Tibial artery (tissue), 4 donors: Measurements from ENCODE around the gene RASAL1.

Experiments used
- DNase-seq, 2 donors: peaks; one replicate each; pipeline ENCODE4 v3.0.0-alpha.2; 2019
- H3K27ac ChIP-seq, 2 donors: fragments of 200-600 bp; sonication (generic) in 1 of 2; 1 replicate in 1 of 2; 2 replicates in 1 of 2; pipeline ENCODE4 v1.5.1; 2018 to 2019; ENCODE audit warnings: mild to moderate bottlenecking in 1 of 2
- H3K27me3 ChIP-seq, 2 donors: fragments of 200-600 bp; sonication (generic) in 1 of 2; one replicate each; pipeline versions ENCODE4 v1.5.1 to v1.6.0; 2016 to 2019
- H3K36me3 ChIP-seq, 3 donors: fragments of 200-600 bp; sonication (generic) in 2 of 3; one replicate each; pipeline ENCODE4 v1.5.1; 2016 to 2019; ENCODE audit warnings: mild to moderate bottlenecking in 2 of 3
- H3K4me1 ChIP-seq, 4 donors: fragments of 200-600 bp; sonication (generic) in 2 of 4; 1 replicate in 3 of 4; 2 replicates in 1 of 4; pipeline ENCODE4 v1.5.1; 2016 to 2019
- H3K4me3 ChIP-seq, 2 donors: fragments of 200-600 bp; sonication (generic) in 1 of 2; 1 replicate in 1 of 2; 2 replicates in 1 of 2; pipeline ENCODE4 v1.5.1; 2018 to 2019; ENCODE audit warnings: mild to moderate bottlenecking in 2 of 2
- H3K9me3 ChIP-seq, 3 donors: fragments of 200-600 bp; sonication (generic) in 1 of 3; one replicate each; pipeline ENCODE4 v1.5.1; 2016 to 2019
- intact Hi-C: fragments of 100-400 bp; cut with DNase I; formaldehyde crosslinking; loops from one replicate; pipeline ENCODE4 v1.15.0; 2023; ENCODE audit warnings: low total_unique reads
- TF ChIP-seq, protein P1 (sequence below), 2 experiments: fragments of 200-600 bp in 1 of 2; fragments of 450-650 bp in 1 of 2; IDR thresholded peaks; one replicate each; pipeline ENCODE4 v1.5.1; 2017 to 2019; ENCODE audit warnings: antibody characterized with exemption in 2 of 2, mild to moderate bottlenecking in 1 of 2, moderate library complexity in 1 of 2

RASAL1 gene

DNA sequence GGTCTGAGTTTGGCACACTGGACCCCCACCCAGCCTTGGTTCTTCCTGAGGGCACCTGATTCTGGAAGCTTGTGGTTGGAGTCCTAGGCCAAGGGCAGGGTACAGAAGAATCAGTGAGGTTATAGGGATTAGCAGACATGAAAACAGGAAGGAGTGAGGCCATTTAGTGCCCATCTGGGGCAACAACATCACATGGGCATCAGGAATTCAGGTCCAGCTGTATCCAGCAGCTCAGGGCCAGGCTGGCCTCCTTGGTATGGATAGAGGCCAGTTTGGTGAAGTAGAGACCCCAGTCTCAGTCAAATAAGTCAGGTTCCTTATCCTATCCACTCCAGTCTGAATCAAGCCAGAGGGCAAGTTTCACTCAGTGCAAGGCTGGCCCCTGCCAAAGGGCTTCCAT, 36.2 kb downstream of the RASAL1 start:
- no peak for DNase-seq
- H3K27ac ChIP-seq = no peak overlapping the region
- H3K27me3 ChIP-seq = peaks cover 0 to 48% of the 10 kb centered on the region in 2 donors
- H3K36me3 ChIP-seq = no peaks in the 10 kb centered on the region
- no peak overlapping the region for H3K4me3 ChIP-seq
- intact Hi-C loops = no loop called here
- no peaks in the 10 kb centered on the region for H3K9me3 ChIP-seq
- TF ChIP-seq, protein P1, sequence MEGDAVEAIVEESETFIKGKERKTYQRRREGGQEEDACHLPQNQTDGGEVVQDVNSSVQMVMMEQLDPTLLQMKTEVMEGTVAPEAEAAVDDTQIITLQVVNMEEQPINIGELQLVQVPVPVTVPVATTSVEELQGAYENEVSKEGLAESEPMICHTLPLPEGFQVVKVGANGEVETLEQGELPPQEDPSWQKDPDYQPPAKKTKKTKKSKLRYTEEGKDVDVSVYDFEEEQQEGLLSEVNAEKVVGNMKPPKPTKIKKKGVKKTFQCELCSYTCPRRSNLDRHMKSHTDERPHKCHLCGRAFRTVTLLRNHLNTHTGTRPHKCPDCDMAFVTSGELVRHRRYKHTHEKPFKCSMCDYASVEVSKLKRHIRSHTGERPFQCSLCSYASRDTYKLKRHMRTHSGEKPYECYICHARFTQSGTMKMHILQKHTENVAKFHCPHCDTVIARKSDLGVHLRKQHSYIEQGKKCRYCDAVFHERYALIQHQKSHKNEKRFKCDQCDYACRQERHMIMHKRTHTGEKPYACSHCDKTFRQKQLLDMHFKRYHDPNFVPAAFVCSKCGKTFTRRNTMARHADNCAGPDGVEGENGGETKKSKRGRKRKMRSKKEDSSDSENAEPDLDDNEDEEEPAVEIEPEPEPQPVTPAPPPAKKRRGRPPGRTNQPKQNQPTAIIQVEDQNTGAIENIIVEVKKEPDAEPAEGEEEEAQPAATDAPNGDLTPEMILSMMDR (IDR thresholded peaks at IDR 0.05) = no peak
- H3K4me1 ChIP-seq = peaks cover 0 to 19% (median 8%) of the 10 kb centered on the region in 4 donors

DNA sequence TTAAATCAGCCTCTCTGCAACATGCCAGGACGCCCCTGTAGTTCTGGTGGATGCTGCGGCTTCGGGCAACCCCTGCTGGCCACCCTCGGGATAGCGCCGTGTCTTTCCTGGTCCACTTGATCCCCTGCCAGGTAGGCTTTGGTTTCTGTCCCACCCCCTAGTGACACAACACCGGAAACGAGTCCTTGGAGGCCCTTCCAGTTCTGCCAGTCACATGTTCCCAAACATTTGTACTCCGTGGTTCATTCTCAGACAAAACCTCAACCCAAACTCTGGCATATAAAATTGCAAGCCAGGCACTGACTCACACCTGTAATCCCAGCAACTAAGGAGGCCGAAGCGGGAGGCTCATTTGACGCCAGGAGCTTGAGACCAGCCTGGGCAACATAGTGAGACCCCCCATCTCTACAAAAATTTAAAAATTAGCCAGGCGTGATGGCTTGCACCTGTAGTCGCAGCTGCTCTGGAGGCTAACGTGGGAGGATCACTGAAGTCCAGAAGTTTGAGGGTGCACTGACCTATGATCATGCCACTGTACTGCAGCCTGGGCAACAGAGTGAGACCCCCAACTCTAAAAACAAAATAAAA, 37.0 kb downstream of the RASAL1 start:
- H3K9me3 ChIP-seq = no peaks in the 10 kb centered on the region

DNA sequence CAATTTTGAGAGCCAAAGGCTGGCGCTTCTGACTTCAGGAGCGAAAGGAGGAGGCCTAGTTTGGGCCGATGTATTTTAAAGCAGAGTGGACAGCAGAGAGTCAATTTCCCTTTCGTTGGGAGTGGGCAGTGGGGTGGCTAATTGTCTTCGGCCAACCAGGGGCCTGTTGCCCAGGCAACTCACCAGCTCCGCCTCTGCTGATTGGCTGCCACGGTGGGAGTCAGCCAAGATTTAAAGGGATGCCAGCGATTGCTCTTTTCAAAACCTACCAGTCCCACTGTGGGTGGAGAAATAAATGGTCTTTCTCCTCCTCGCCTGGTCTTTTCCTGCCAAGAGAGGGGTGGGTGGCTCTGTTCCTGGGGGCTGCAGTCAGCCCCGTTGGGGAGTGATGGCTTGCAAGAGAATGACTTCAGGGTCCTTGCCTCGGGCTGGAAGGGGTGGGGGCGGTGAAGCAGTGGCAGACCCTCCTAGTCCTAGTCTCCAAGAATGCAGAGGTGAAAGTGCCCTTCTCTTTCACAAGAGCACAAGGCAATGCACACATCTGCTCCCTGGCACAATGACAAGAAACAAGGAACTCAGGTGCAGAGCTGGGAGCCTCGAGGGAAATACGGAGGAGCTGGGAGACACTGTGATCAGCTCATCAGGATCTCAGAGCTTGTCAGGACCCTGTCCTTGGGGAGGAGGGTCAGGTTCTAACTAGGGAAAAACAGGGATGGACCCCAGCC, 37.7 kb downstream of the RASAL1 start:
- Histone ChIP-seq H3K27ac (no peak overlapping the region), H3K9me3 (no peaks in the 10 kb centered on the region), H3K4me3 (no peak overlapping the region), H3K27me3 (peaks cover 0 to 50% of the 10 kb centered on the region in 2 donors), H3K36me3 (no peaks in the 10 kb centered on the region), H3K4me1 (peaks cover 0 to 19% (median 8%) of the 10 kb centered on the region in 4 donors)
- no peak for DNase-seq
- intact Hi-C loops = no loop called here
- TF ChIP-seq, protein P1 (IDR thresholded peaks at IDR 0.05) = no peak

More for the DNA sequence above, 37.0 kb downstream of the RASAL1 start:
- H3K27ac ChIP-seq = no peak overlapping the region
- TF ChIP-seq, protein P1 (IDR thresholded peaks at IDR 0.05) = peak; percentile 56 to 62
- no peaks in the 10 kb centered on the region for H3K36me3 ChIP-seq
- H3K27me3 ChIP-seq = peaks cover 0 to 48% of the 10 kb centered on the region in 2 donors
- intact Hi-C loops = no loop called here
- peak; percentile 79 to 86 for DNase-seq
- no peak overlapping the region for H3K4me3 ChIP-seq
- peaks cover 0 to 15% (median 6%) of the 10 kb centered on the region in 4 donors for H3K4me1 ChIP-seq

DNA sequence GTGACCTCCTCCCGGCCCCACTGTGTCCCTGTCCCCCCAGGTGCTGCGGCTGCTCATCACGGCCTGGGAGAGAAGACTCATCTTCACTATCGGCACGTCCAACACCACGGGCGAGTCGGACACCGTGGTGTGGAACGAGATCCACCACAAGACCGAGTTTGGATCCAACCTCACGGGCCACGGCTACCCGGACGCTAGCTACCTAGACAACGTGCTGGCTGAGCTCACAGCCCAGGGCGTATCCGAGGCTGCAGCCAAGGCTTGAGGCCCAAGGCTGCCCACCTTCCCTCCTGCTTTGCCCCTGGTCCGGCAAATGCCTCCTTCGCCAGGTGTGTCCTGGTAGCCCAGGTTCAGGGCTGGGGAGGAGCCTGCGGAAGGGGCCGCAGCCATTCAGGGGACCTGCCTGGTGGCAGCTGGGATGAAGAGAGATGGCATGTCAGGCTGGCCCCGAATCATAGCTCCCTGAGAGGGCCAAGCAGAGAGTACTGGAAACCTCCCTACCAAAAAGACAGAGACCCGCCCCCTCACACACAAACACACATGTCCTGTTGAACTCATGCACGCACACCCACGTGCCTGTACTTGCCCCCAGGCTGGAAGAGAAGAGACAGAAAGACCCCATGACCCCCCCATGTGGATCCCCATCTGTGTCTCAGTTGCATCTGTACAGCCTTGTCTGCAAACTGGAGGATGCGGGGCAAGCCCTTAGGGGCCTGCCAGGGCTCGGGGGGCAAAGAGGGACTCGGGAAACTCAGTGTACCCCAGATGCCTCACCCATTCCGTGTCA, 38.7 kb downstream of the RASAL1 start:
- TF ChIP-seq, protein P1 (IDR thresholded peaks at IDR 0.05) = no peak

DNA sequence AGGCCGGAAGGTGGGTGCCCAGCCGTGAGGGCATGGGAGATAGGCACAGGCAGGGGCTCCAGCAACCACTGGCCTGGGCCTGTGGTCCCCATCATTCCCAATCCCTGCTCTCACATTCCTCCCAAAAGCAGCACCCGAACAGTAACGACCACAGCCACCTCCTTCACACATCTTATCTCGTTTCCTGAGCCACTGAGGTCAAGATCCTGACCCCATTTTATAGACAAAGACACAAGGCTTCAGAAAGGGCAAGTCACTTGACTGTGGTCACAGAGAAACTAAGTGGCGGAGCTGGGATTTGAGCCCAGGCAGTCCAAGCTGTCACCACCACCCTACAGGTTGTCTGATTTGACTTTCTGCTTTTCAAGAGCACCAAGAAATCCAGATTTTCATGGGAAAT, 40.2 kb downstream of the RASAL1 start:
- intact Hi-C loops = no loop called here
- no peak overlapping the region for H3K27ac ChIP-seq
- no peak overlapping the region for H3K4me3 ChIP-seq
- DNase-seq = no peak
- H3K36me3 ChIP-seq = no peaks in the 10 kb centered on the region
- H3K9me3 ChIP-seq = no peaks in the 10 kb centered on the region
- H3K27me3 ChIP-seq = peaks cover 0 to 54% of the 10 kb centered on the region in 2 donors
- TF ChIP-seq, protein P1 (IDR thresholded peaks at IDR 0.05) = no peak
- H3K4me1 ChIP-seq = peaks cover 0 to 21% (median 10%) of the 10 kb centered on the region in 4 donors

More for the DNA sequence above, 38.7 kb downstream of the RASAL1 start:
- Histone ChIP-seq H3K4me3 (no peak overlapping the region), H3K4me1 (peaks cover 0 to 21% (median 10%) of the 10 kb centered on the region in 4 donors), H3K36me3 (no peaks in the 10 kb centered on the region), H3K9me3 (no peaks in the 10 kb centered on the region), H3K27me3 (peaks cover 0 to 51% of the 10 kb centered on the region in 2 donors), H3K27ac (no peak overlapping the region)
- intact Hi-C loops = no loop called here
- DNase-seq = no peak
